PC-9 (cell line): ENCODE measurements around the gene MFSD12.

Experiments
- CTCF ChIP-seq: fragments of 200-600 bp; sonication (generic); conservative IDR thresholded peaks from 2 replicates; pipeline ENCODE4 v1.6.1; 2017; ENCODE audit warnings: mixed run types, antibody characterized with exemption, mild to moderate bottlenecking, moderate library complexity
- EZH2 ChIP-seq: fragments of 200-600 bp; sonication (generic); IDR thresholded peaks from 2 replicates; pipeline ENCODE4 v1.8.0; 2017; ENCODE audit warnings: antibody characterized with exemption, low read depth

- TF ChIP-seq CTCF (no peak), EZH2 (no peak)
Measured at GRCh38 chr19:3504735-3505134, 52.7 kb downstream of the MFSD12 start.
